Jurkat, Clone E6-1 (cell line): ENCODE data around the gene SGMS2.

Experiments used
- DNase-seq: peaks from one replicate; pipeline ENCODE4 v3.0.0-alpha.2; 2011; ENCODE audit warnings: low read depth, low spot score
- H3K4me3 ChIP-seq: 2 replicates; pipeline ENCODE4 v1.5.1; 2011; ENCODE audit warnings: mild to moderate bottlenecking, low read length, control low read depth, moderate library complexity

SGMS2 gene

DNA sequence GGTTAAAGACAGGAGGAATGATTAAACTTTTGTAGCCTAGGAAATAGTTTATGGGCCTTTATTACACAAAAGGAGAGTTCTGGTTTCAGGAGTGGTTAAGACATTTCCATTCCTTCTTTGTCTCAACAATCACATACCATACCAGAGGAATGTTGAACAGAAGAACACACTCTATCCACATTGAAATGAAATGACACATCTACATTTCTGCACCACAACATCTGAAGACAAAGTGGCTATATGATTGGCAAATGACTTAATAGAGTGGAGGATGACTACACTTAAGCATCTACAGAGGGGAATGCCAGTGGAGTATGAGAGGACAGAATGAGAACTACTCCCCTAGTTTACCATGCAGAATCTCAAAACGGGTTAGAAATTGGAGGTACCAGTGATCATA lies 114.6 kb downstream of the SGMS2 start:
- DNase-seq: no peak
- no peak overlapping the region for H3K4me3 ChIP-seq

DNA sequence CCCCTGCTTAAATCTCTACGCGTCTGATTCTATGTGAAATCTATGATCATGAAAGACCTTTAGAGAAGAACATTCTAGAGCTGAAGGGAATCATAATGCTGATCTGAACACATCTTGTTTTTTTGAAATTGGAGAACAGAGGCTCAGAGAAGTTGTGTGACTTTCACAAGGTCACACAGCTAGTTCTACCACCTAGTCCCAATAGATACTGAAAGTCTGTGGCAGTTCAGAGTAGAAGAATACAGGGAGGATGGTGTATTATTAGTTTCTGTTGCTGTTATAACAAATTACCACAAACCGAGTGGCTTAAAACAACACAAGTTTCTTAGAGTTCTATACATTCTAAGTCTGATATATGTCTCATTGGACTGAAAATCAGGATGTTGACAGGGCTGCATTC lies 121.1 kb downstream of the SGMS2 start:
- no peak for DNase-seq
- no peak overlapping the region for H3K4me3 ChIP-seq

DNA sequence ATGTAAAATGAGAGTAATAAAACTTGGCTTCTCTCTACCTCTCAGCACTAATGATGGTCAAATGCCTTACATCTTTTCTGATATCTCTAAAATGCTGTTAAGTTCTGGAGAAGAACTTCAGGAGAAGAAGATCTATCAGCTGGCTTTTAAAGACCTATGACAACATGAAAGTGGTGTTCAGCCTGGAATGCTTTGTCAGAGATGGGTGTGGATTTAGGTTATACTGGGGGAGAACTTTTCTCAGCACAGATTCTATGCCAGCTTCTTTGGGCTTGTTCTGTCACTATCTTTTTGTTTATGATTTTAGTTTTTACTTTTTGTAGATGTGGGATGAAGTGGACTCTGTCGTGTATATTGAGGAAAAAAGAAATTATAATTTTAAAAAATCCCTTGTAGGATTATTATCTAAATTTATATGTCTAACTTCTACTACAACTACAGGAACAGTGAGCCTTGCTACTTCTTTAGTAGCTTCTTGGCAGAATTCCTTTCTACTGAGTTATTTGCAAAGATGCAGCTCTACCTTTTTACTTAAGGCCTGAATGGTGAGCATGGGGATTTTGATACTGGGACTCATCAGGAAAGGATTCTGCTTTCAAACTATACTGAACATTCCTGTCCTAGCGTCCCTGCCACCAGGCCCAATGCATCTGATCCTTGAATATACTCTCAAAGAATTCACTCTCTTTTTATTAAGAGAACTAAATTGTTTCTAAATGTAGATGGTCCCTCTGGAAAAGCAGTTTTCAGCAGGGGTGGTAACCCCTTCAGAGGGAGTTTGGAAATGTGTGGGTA lies 126.2 kb downstream of the SGMS2 start:
- H3K4me3 ChIP-seq: no peak overlapping the region
- DNase-seq: no peak

DNA sequence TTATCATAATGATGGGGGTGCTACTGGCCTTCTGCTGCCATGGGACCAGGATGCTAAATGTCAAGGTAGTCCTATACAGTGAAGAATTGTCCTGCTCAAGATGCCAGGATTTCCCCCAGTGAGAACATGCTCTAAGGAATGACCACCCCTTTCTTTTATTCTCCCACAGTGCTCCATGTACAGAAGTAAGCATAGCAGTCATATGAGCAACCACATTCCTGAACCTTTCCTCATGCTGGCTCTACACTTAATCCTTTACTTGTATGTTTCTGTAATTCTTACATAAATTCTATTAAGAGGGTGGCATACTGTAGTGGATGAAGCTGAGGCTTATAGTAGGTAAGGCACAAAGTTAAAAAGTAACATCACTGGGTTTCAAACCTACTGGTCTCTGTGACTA lies 126.8 kb downstream of the SGMS2 start:
- no peak overlapping the region for H3K4me3 ChIP-seq

DNA sequence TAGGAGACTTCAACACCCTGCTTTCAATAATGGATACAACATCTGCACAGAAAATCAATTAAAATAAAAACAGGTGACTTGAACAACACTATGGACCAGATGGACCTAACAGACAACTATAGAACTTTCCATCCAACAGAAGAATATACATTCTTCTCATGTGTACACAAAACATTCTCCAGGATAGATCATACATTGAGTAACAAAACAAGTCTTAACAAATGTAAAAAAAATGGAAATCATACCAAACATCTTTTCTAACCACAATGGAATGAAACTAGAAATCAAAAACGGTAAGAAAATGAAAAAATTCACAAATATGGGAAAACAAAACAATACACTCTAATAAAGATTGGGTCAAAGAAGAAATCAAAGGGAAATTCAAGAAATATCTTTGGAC lies 131.3 kb downstream of the SGMS2 start:
- DNase-seq: no peak
- no peak overlapping the region for H3K4me3 ChIP-seq

More for the DNA sequence above, 126.8 kb downstream of the SGMS2 start:
- no peak for DNase-seq
